K562 (cell line): ENCODE data around the gene JKAMP. TPM values are rescaled to one million over a fixed set of nuclear protein-coding genes. Genes with fewer than 3 reads are reported as not detected.

Source experiments
- ATAC-seq: fragments of 200-7000 bp; cut with Tn5 transposase; 3 replicates; pipeline ENCODE4 v1.9.1; 2020; ENCODE audit warnings: moderate library complexity
- BruUV-seq: library from RNA; stranded (reverse); fragments of 400-500 nt; replicated peaks from 2 replicates; lab custom pipeline; 2021; lab: Mats Ljungman, UMichigan
- CTCF ChIA-PET: fragments of 300-600 bp; formaldehyde crosslinking; extraction: SDS; loops from one replicate; lab custom pipeline; 2021; ENCODE audit warnings: low intra/inter-chr PET ratio; lab: Yijun Ruan, JAX
- POLR2A ChIA-PET: fragments of 300-600, 350-650 bp; sonication (Branson Sonifier 250); formaldehyde crosslinking; extraction: SDS; loops from one replicate; lab custom pipeline; 2021; ENCODE audit warnings: antibody characterized with exemption, inconsistent platforms; lab: Yijun Ruan, JAX
- DNase-seq, 4 experiments: peaks; one replicate each; pipeline versions ENCODE4 v3.0.0 to v3.0.0-alpha.2; 2011 to 2018; ENCODE audit warnings: low spot score in 3 of 4, mixed read lengths in 3 of 4; ENCODE audit errors: extremely low read depth in 1 of 4
- FAIRE-seq: peaks from 2 replicates; lab custom pipeline; 2011; peaks lifted over from hg19 to GRCh38; lab: Jason Lieb, UNC
- H2AFZ ChIP-seq: 2 replicates; pipeline ENCODE4 v1.6.0; 2011; ENCODE audit warnings: low read depth, low read length, control low read depth, inconsistent platforms
- H3K27ac ChIP-seq: fragments of 200-600 bp; 3 replicates; pipeline ENCODE4 v1.8.0; 2011; ENCODE audit warnings: low read depth, mild to moderate bottlenecking, control low read depth, inconsistent platforms, low read length, moderate library complexity, mixed read lengths; ENCODE audit errors: extremely low read depth
- H3K27me3 ChIP-seq, 2 experiments: fragments of 300-600 bp in 1 of 2; 2 replicates in 1 of 2; 3 replicates in 1 of 2; pipeline versions ENCODE4 v1.6.0 to v1.8.0; 2011; ENCODE audit warnings: inconsistent platforms in 2 of 2, low read length in 2 of 2, mild to moderate bottlenecking in 1 of 2, mixed read lengths in 1 of 2, moderate library complexity in 1 of 2; ENCODE audit not compliant: control insufficient read depth in 2 of 2, insufficient read depth in 2 of 2
- H3K36me3 ChIP-seq: fragments of 300-600 bp; 3 replicates; pipeline ENCODE4 v1.8.0; 2011; ENCODE audit warnings: mild to moderate bottlenecking, low read length, inconsistent platforms; ENCODE audit not compliant: control insufficient read depth, insufficient read depth
- H3K4me1 ChIP-seq, 2 experiments: fragments of 200-600 bp in 1 of 2; replicated peaks in 1 of 2; 2 replicates in 1 of 2; 3 replicates in 1 of 2; pipeline versions ENCODE4 v1.5.1 to v1.8.0; 2011; ENCODE audit warnings: inconsistent platforms in 2 of 2, low read length in 2 of 2, mild to moderate bottlenecking in 1 of 2, mixed read lengths in 1 of 2, moderate library complexity in 1 of 2; ENCODE audit not compliant: control insufficient read depth in 2 of 2, insufficient read depth in 2 of 2
- H3K4me2 ChIP-seq: 2 replicates; pipeline ENCODE4 v1.6.1; 2011; ENCODE audit warnings: low read length, control low read depth, inconsistent platforms, mixed read lengths; ENCODE audit not compliant: insufficient read depth
- H3K4me3 ChIP-seq: fragments of 200-600 bp; sonication (generic), shearing (Covaris generic); 2 replicates; pipeline ENCODE4 v1.5.1; 2016; ENCODE audit warnings: control low read depth, inconsistent platforms
- H3K79me2 ChIP-seq: fragments of 200-600 bp; 3 replicates; pipeline ENCODE4 v1.8.0; 2011; ENCODE audit warnings: low read length, inconsistent platforms; ENCODE audit not compliant: control insufficient read depth, insufficient read depth
- H3K9ac ChIP-seq, 2 experiments: 2 replicates each; pipeline versions ENCODE4 v1.6.0 to v1.6.1; 2011; ENCODE audit warnings: low read depth in 2 of 2, low read length in 2 of 2, control low read depth in 1 of 2, inconsistent platforms in 1 of 2, mild to moderate bottlenecking in 1 of 2, mixed read lengths in 1 of 2; ENCODE audit not compliant: insufficient read depth in 1 of 2
- H3K9me1 ChIP-seq: one replicate; pipeline ENCODE4 v1.6.0; 2011; ENCODE audit warnings: inconsistent platforms, mild to moderate bottlenecking, low read length, moderate library complexity; ENCODE audit not compliant: control insufficient read depth, insufficient read depth
- H3K9me3 ChIP-seq: replicated peaks from 2 replicates; pipeline ENCODE4 v1.5.1; 2011; ENCODE audit warnings: low read depth, low read length, inconsistent platforms; ENCODE audit not compliant: control insufficient read depth, insufficient read depth
- H4K20me1 ChIP-seq: replicated peaks from 2 replicates; pipeline ENCODE4 v1.6.1; 2011; ENCODE audit warnings: low read length, inconsistent platforms, mixed read lengths; ENCODE audit not compliant: control insufficient read depth, insufficient read depth
- CBFA2T2 ChIP-seq: fragments of 450-650 bp; conservative IDR thresholded peaks from 2 replicates; pipeline ENCODE4 v1.6.1; 2017; ENCODE audit warnings: mild to moderate bottlenecking
- CHD2 ChIP-seq: IDR thresholded peaks from 2 replicates; pipeline ENCODE4 v1.6.1; 2011; ENCODE audit warnings: low read depth, low read length
- ELF1 ChIP-seq: fragments of 200-800 bp; sonication (Bioruptor generic); IDR thresholded peaks from 2 replicates; pipeline ENCODE4 v1.6.1; 2016; ENCODE audit warnings: missing genetic modification characterization, missing compliant biosample characterization
- FOS ChIP-seq: IDR thresholded peaks from 3 replicates; pipeline ENCODE4 v1.6.1; 2011; ENCODE audit not compliant: insufficient read length; ENCODE audit errors: extremely low read depth
- GABPB2 ChIP-seq: fragments of 250-450 bp; sonication (Bioruptor Pico); conservative IDR thresholded peaks from 2 replicates; pipeline ENCODE4 v1.5.1; 2021; ENCODE audit warnings: mild to moderate bottlenecking
- HDAC6 ChIP-seq: IDR thresholded peaks from 2 replicates; pipeline ENCODE4 v1.6.1; 2012; ENCODE audit warnings: low read depth, mild to moderate bottlenecking, control low read depth, inconsistent platforms, low read length, moderate library complexity
- HMBOX1 ChIP-seq: sonication (generic); IDR thresholded peaks from 2 replicates; pipeline ENCODE4 v1.6.1; 2016
- HNRNPLL ChIP-seq: fragments of 200-400 bp; formaldehyde crosslinking; IDR thresholded peaks from 2 replicates; pipeline ENCODE4 v1.6.1; 2017; ENCODE audit warnings: low read length, low read depth, mild to moderate bottlenecking; ENCODE audit not compliant: poor library complexity, severe bottlenecking
- KLF10 ChIP-seq: fragments of 250-450 bp; sonication (Bioruptor Pico); IDR thresholded peaks from 2 replicates; pipeline ENCODE4 v1.6.1; 2021; ENCODE audit warnings: matching md5 sums
- MEIS2 ChIP-seq: fragments of 450-650 bp; IDR thresholded peaks from 2 replicates; pipeline ENCODE4 v1.6.1; 2014; ENCODE audit warnings: mild to moderate bottlenecking; ENCODE audit not compliant: partially characterized antibody
- MXD1 ChIP-seq: fragments of 250-450 bp; sonication (Bioruptor Pico); IDR thresholded peaks from 2 replicates; pipeline ENCODE4 v1.8.0; 2021; ENCODE audit warnings: borderline replicate concordance, mild to moderate bottlenecking, moderate library complexity; ENCODE audit not compliant: poor library complexity, severe bottlenecking
- NR2F6 ChIP-seq: fragments of 450-650 bp; formaldehyde crosslinking; IDR thresholded peaks from 2 replicates; pipeline ENCODE4 v1.4.0; 2020; ENCODE audit warnings: mild to moderate bottlenecking
- OTX1 ChIP-seq: fragments of 450-650 bp; formaldehyde crosslinking; IDR thresholded peaks from 2 replicates; pipeline ENCODE4 v1.4.0; 2022; ENCODE audit warnings: mild to moderate bottlenecking
- POLR2B ChIP-seq: fragments of 450-650 bp; IDR thresholded peaks from 2 replicates; pipeline ENCODE4 v1.6.1; 2018; ENCODE audit warnings: low read depth; ENCODE audit not compliant: partially characterized antibody
- SAFB2 ChIP-seq: fragments of 200-400 bp; formaldehyde crosslinking; IDR thresholded peaks from 2 replicates; pipeline ENCODE4 v1.6.1; 2018; ENCODE audit warnings: borderline replicate concordance, low read length, low read depth, moderate library complexity; ENCODE audit not compliant: severe bottlenecking
- SRSF1 ChIP-seq: fragments of 200-400 bp; formaldehyde crosslinking; IDR thresholded peaks from 2 replicates; pipeline ENCODE4 v1.6.1; 2017; ENCODE audit warnings: mild to moderate bottlenecking, low read depth, low read length, moderate library complexity
- TAF1 ChIP-seq: IDR thresholded peaks from 2 replicates; pipeline ENCODE4 v1.6.1; 2011; ENCODE audit warnings: mild to moderate bottlenecking, low read length, moderate library complexity; ENCODE audit not compliant: insufficient read depth, control insufficient read depth, severe bottlenecking; ENCODE audit errors: extremely low read depth
- TCF7 ChIP-seq: sonication (generic); IDR thresholded peaks from 2 replicates; pipeline ENCODE4 v1.6.1; 2016; ENCODE audit warnings: antibody characterized with exemption, borderline replicate concordance
- ZNF124 ChIP-seq: sonication (generic); formaldehyde crosslinking; IDR thresholded peaks from 2 replicates; pipeline ENCODE4 v1.8.1; 2022; ENCODE audit warnings: missing genetic modification reagents
- ZNF280B ChIP-seq: fragments of 250-450 bp; sonication (Bioruptor Pico); IDR thresholded peaks from 2 replicates; pipeline ENCODE4 v1.5.1; 2021; ENCODE audit warnings: mild to moderate bottlenecking
- WGBS: fragments of 100-300 bp; shearing (Covaris generic); methylation state at CpG from one replicate; pipeline ENCODE4 v1.1.6; 2016; ENCODE audit warnings: low coverage, mixed read lengths; ENCODE audit not compliant: insufficient coverage; ENCODE audit errors: missing lambda C conversion rate; 5-methylcytosine and 5-hydroxymethylcytosine counted together
- in situ Hi-C: fragments of 300-500 bp; cut with MboI; formaldehyde crosslinking; loops from 4 replicates; pipeline ENCODE4 v1.15.0; 2018; ENCODE audit warnings: inconsistent platforms, mixed read lengths
- intact Hi-C: fragments of 100-400 bp; cut with micrococcal nuclease; formaldehyde crosslinking; loops from 2 replicates; pipeline ENCODE4 v1.14.2; 2022
- polyA plus RNA-seq, 8 experiments: library from polyadenylated mRNA; depleted of rRNA in 4 of 8; stranded (reverse) in 5 of 8; unstranded in 3 of 8; fragments of >200 nt; fragmentation: Nextera tagmentation in 2 of 8; fragmentation: Illumina TruSeq in 1 of 8; extraction: Ambion mirVana in 2 of 8; extraction: Trizol in 1 of 8; gene quantifications; 2 replicates each; pipeline versions ENCODE4 v1.2.1 to v1.2.3, GENCODE V29; 2011 to 2014; ENCODE audit warnings: inconsistent platforms in 1 of 8, missing spikeins in 1 of 8
- total RNA-seq, 7 experiments: library from RNA; depleted of rRNA in 6 of 7; stranded (reverse); fragments of >200 nt in 6 of 7; fragmentation: Illumina TruSeq in 2 of 7; extraction: Trizol in 2 of 7; gene quantifications; 2 replicates each; pipeline versions ENCODE4 v1.2.1 to v1.2.3, GENCODE V29; 2011 to 2021; ENCODE audit warnings: low replicate concordance in 1 of 7

JKAMP gene
- total and polyA plus RNA-seq, 9 of the 15 experiments (the other 6 are each of a cell fraction or from before 2014, with no cell fraction given): 19.3 to 119 (median 33.8) TPM

- TF ChIP-seq ZNF124 (no peak), MXD1 (CRISPR knock-in tag) (no peak), HDAC6 (no peak), HMBOX1 (peak; percentile 27; the same call in 1 of the 2 replicates), TCF7 (no peak)
These were observed 954 bp upstream of the JKAMP start (continued) for GRCh38 chr14:59483363-59483762.

DNA sequence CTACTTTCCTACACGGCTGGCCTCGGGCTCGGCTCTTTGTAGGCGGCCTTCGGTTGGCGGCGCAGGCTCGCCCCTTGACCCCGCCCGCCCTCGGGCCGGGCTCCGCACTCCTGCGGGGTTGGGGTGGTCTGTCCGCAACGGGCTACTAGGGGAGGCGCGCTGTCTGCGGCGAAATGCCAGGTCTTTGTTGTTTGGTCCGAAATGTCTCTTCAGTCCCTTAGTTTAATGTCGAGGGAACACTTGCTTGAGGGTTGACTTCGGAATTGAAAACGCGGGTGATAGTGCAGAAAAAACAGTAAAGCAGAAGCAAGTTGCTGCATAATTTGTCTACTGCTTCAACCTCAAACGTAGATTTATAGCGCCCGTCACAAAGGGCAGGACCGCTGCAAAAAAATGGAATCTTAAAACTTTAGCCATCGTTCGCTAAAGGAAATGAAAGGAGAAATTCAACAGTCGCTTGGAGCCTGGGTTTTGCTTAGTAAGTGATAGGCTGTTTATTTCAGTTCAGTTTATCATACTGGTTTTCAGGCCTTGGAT lies 390 bp downstream of the JKAMP start:
- H3K9me3 ChIP-seq: no peaks in the 10 kb centered on the region
- no peaks in the 10 kb centered on the region; the same call in none of the 2 replicates for H4K20me1 ChIP-seq
- peak overlapping the region; percentile 98 for H3K4me2 ChIP-seq
- H3K4me3 ChIP-seq: peak overlapping the region; percentile 75
- ATAC-seq (peak; percentile 72), FAIRE-seq (no peak), DNase-seq (no peak)
- ChIA-PET CTCF (no interaction called here), POLR2A (interaction anchor here (0.7 to 1.2 kb wide), 7 partner anchors 11 to 769 kb away, joined by 3 to 5 read pairs (median 4); no protein-coding TSS in a partner anchor)
- peaks cover 14 to 24% of the 10 kb centered on the region in 2 experiments; a peak in 4 of 5 replicates for H3K4me1 ChIP-seq
- peak overlapping the region; percentile 74 to 97 for H3K9ac ChIP-seq
- peaks cover 73% of the 10 kb centered on the region for H3K79me2 ChIP-seq
- peak overlapping the region; percentile 93 for H3K27ac ChIP-seq
- H3K36me3 ChIP-seq: peaks cover 33% of the 10 kb centered on the region; the same call in 2 of the 3 replicates
- in situ Hi-C loops (no loop called here), intact Hi-C loops (no loop called here)
- no peaks in the 10 kb centered on the region for H3K27me3 ChIP-seq
- no peaks in the 10 kb centered on the region for H3K9me1 ChIP-seq
- peak overlapping the region; percentile 97 for H2AFZ ChIP-seq
- BruUV-seq: TSS peak; percentile 67
- WGBS: under 1% methylated on average over 19 of the region's 32 CpGs
- no peak for TF ChIP-seq FOS
- TF ChIP-seq NR2F6: no peak
- TF ChIP-seq SAFB2: no peak
- TF ChIP-seq TAF1: peak; percentile 10
- TF ChIP-seq ZNF280B (CRISPR knock-in tag): no peak
- TF ChIP-seq POLR2B: no peak
- TF ChIP-seq OTX1: no peak
- no peak for TF ChIP-seq KLF10 (CRISPR knock-in tag)
- peak; percentile 54 for TF ChIP-seq HNRNPLL
- TF ChIP-seq SRSF1: no peak
- peak; percentile 64 for TF ChIP-seq MEIS2
- peak; percentile 4; the same call in 1 of the 2 replicates for TF ChIP-seq ELF1 (tag)
- TF ChIP-seq GABPB2 (CRISPR knock-in tag): no peak
- TF ChIP-seq CHD2: no peak
- TF ChIP-seq CBFA2T2: no peak
